Measurements from ENCODE around the gene KRTAP9-1. TPM values are rescaled to one million over a fixed set of nuclear protein-coding genes. Genes with fewer than 3 reads are reported as not detected.
"Not testable (repeated sequence)": the region's sequence is repeated elsewhere in the genome, so short reads cannot be mapped to it uniquely, and the experiment has no call there.

KRTAP9-1 gene
- total RNA-seq, 1 experiment from 2014 or later, result not detected

DNA sequence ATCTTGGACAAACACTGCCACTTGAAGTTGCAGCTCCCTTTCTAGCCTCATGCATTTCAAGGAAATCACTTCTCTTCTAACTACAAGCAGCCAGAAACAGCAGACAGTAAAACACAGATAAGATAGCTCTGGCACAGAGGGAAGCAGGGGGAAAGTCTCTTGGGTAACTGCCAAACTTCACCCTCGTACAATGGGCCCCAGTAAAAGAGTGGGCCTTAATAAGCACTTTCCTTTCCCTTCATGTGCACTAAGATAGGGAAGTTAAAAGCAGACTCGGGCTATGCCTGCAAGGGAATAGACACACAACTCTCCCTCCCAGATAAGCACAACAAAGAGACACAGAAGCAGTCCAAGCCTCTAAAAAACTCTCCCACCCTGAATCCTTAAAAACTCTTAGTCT lies 35.8 kb upstream of the KRTAP9-1 start:
- no peaks in the 10 kb centered on the region for H3K9me2 ChIP-seq (ENCODE audit: insufficient read depth)
- H3F3A ChIP-seq (ENCODE audit: insufficient read depth, low read depth), result no peaks in the 10 kb centered on the region
- DNase-seq, result no peak
- TF ChIP-seq EZH2 (IDR thresholded peaks at IDR 0.05; ENCODE audit: low read depth), result no peak
- TF ChIP-seq, protein P1, sequence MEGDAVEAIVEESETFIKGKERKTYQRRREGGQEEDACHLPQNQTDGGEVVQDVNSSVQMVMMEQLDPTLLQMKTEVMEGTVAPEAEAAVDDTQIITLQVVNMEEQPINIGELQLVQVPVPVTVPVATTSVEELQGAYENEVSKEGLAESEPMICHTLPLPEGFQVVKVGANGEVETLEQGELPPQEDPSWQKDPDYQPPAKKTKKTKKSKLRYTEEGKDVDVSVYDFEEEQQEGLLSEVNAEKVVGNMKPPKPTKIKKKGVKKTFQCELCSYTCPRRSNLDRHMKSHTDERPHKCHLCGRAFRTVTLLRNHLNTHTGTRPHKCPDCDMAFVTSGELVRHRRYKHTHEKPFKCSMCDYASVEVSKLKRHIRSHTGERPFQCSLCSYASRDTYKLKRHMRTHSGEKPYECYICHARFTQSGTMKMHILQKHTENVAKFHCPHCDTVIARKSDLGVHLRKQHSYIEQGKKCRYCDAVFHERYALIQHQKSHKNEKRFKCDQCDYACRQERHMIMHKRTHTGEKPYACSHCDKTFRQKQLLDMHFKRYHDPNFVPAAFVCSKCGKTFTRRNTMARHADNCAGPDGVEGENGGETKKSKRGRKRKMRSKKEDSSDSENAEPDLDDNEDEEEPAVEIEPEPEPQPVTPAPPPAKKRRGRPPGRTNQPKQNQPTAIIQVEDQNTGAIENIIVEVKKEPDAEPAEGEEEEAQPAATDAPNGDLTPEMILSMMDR (conservative IDR thresholded peaks at IDR 0.05), result no peak
- H4K20me1 ChIP-seq (ENCODE audit: insufficient read depth), result no peaks in the 10 kb centered on the region
- no peak overlapping the region for H2AFZ ChIP-seq
- POLR2A ChIA-PET (ENCODE audit: unreplicated experiment), result no interaction called here
- no peaks in the 10 kb centered on the region for H3K4me1 ChIP-seq (replicated peaks; ENCODE audit: insufficient read depth)
- H3K27me3 ChIP-seq (ENCODE audit: insufficient read depth, low read depth), result no peaks in the 10 kb centered on the region
- H3K4me3 ChIP-seq, result no peak overlapping the region
- no peaks in the 10 kb centered on the region for H3K79me2 ChIP-seq (ENCODE audit: low read depth)
- peaks cover 3% of the 10 kb centered on the region; the same call in 1 of the 2 replicates for H3K9me3 ChIP-seq (ENCODE audit: insufficient read depth, low read depth)
- CTCF ChIA-PET, result no interaction called here
- H3K4me2 ChIP-seq, result no peak overlapping the region
- no peaks in the 10 kb centered on the region for H3K36me3 ChIP-seq (ENCODE audit: low read depth)
- BruUV-seq (replicated peaks), result no TSS peak
- intact Hi-C loops (cut with micrococcal nuclease; ENCODE audit: unreplicated experiment), result no loop called here
- H3K27ac ChIP-seq, result no peak overlapping the region

DNA sequence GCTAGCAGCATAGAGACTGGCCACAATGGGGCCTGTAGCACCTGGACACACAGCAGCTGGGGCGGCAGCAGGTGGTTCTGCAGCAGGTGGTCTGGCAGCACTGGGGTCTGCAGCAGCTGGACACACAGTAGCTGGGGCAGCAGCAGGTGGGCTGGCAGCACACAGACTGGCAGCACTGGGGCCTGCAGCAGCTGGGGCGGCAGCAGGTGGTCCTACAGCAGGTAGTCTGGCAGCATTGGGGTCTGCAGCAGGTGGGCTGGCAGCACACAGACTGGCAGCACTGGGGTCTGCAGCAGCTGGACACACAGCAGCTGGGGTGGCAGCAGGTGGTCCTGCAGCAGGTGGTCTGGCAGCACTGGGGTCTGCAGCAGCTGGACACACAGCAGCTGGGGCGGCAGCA lies 29.5 kb upstream of the KRTAP9-1 start:
- H3K9me2 ChIP-seq (ENCODE audit: insufficient read depth); H3K79me2 ChIP-seq (ENCODE audit: low read depth); POLR2A ChIA-PET (ENCODE audit: unreplicated experiment); BruUV-seq (replicated peaks); H3F3A ChIP-seq (ENCODE audit: insufficient read depth, low read depth); DNase-seq; H4K20me1 ChIP-seq (ENCODE audit: insufficient read depth); H3K36me3 ChIP-seq (ENCODE audit: low read depth); H3K4me3 ChIP-seq; H3K9me3 ChIP-seq (ENCODE audit: insufficient read depth, low read depth); CTCF ChIA-PET; H3K4me1 ChIP-seq (replicated peaks; ENCODE audit: insufficient read depth); H3K4me2 ChIP-seq; intact Hi-C loops (cut with micrococcal nuclease; ENCODE audit: unreplicated experiment); H3K27ac ChIP-seq; H3K27me3 ChIP-seq (ENCODE audit: insufficient read depth, low read depth); H2AFZ ChIP-seq: not testable (repeated sequence)

DNA sequence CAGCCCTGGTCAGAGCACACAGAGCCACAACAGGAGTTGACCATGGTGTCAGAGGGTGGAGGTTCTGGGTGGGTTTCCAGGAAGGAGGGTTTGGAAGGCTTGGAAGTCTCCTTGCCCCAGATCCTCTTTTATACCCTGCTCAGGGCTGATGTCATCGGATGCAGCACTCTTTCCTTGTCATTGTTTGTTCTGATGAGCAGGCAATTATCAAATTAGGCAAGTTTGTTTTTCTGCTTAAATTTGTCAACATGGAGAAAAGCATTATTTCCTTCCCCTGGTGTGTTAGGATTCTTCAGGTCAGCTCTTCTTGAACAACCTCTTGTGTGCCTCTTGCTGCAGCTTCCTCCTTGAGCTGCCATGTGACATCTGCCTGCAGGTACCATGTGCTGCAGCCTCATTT lies 29.0 kb upstream of the KRTAP9-1 start, which contains the start of gene KRTAP4-4:
KRTAP4-4 (minus strand) TSS at position 101 of the 400 bp plus-strand sequence; CDS start at position 44, 57 bp downstream.
- Histone ChIP-seq H3K4me3 (no peak within 1 kb of the TSS), H2AFZ (no peak within 1 kb of the TSS), H4K20me1 (ENCODE audit: insufficient read depth) (no peaks in the 10 kb centered on the region), H3F3A (ENCODE audit: insufficient read depth, low read depth) (0 out of 2 replicates have a peak, but pooled peaks cover 5% of the 10 kb centered on the region), H3K4me1 (replicated peaks; ENCODE audit: insufficient read depth) (no peaks in the 10 kb centered on the region), H3K27me3 (ENCODE audit: insufficient read depth, low read depth) (no peaks in the 10 kb centered on the region), H3K4me2 (no peak within 1 kb of the TSS), H3K36me3 (ENCODE audit: low read depth) (no peaks in the 10 kb centered on the region), H3K9me2 (ENCODE audit: insufficient read depth) (no peaks in the 10 kb centered on the region), H3K9me3 (ENCODE audit: insufficient read depth, low read depth) (no peaks in the 10 kb centered on the region; the same call in 1 of the 2 replicates), H3K79me2 (ENCODE audit: low read depth) (no peaks in the 10 kb centered on the region), H3K27ac (no peak within 1 kb of the TSS)
- CTCF ChIA-PET, result no interaction called here
- no peak for TF ChIP-seq EZH2 (IDR thresholded peaks at IDR 0.05; ENCODE audit: low read depth)
- TF ChIP-seq, protein P1 (conservative IDR thresholded peaks at IDR 0.05), result no peak
- no peak for DNase-seq
- no TSS peak for BruUV-seq (replicated peaks)
- POLR2A ChIA-PET (ENCODE audit: unreplicated experiment), result no interaction called here
- intact Hi-C loops (cut with micrococcal nuclease; ENCODE audit: unreplicated experiment), result no loop called here

DNA sequence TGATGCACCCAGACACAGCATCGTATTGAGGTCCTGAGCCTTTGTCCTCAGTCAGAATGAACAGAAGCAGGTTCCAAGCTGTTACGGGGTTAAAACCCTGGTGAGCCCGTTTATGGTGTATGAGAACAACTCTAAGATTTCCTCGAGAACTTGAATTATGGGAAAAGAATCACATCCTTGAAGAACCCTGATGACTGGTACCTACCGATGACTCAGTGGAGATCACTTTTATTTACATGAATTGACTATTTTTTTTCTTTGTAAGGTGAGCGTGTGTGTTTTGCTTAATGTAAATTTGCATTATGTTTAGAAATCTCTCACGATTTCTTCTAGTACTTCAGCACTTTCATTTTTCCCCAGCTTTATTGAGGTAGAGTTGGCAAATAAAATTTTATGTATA lies 25.9 kb upstream of the KRTAP9-1 start:
- H3K4me2 ChIP-seq, result no peak overlapping the region
- TF ChIP-seq EZH2 (IDR thresholded peaks at IDR 0.05; ENCODE audit: low read depth), result no peak
- TF ChIP-seq, protein P1 (conservative IDR thresholded peaks at IDR 0.05), result no peak

More for the DNA sequence above, 25.9 kb upstream of the KRTAP9-1 start:
- Histone ChIP-seq H3K27ac (no peak overlapping the region), H2AFZ (no peak overlapping the region), H3K27me3 (ENCODE audit: insufficient read depth, low read depth) (no peaks in the 10 kb centered on the region), H3K4me3 (no peak overlapping the region), H3K9me3 (ENCODE audit: insufficient read depth, low read depth) (peaks cover 4% of the 10 kb centered on the region; the same call in 1 of the 2 replicates), H3K79me2 (ENCODE audit: low read depth) (no peaks in the 10 kb centered on the region), H3F3A (ENCODE audit: insufficient read depth, low read depth) (0 out of 2 replicates have a peak, but pooled peaks cover 5% of the 10 kb centered on the region), H3K4me1 (replicated peaks; ENCODE audit: insufficient read depth) (no peaks in the 10 kb centered on the region), H3K36me3 (ENCODE audit: low read depth) (no peaks in the 10 kb centered on the region), H3K9me2 (ENCODE audit: insufficient read depth) (no peaks in the 10 kb centered on the region), H4K20me1 (ENCODE audit: insufficient read depth) (no peaks in the 10 kb centered on the region)
- CTCF ChIA-PET, result no interaction called here
- no TSS peak for BruUV-seq (replicated peaks)
- intact Hi-C loops (cut with micrococcal nuclease; ENCODE audit: unreplicated experiment), result no loop called here
- no peak for DNase-seq
- POLR2A ChIA-PET (ENCODE audit: unreplicated experiment), result no interaction called here
